ACC112 (cell line): ENCODE measurements around the gene SLC15A1.
"Not testable (repeated sequence)": the region's sequence is repeated elsewhere in the genome, so short reads cannot be mapped to it uniquely, and the experiment has no call there.

ENCODE experiments used
- H2AFZ ChIP-seq: fragments of 200-600 bp; sonication (generic); one replicate; pipeline ENCODE4 v1.6.0; 2017; ENCODE audit warnings: antibody characterized with exemption, low read length; ENCODE audit not compliant: unreplicated experiment
- H3K27ac ChIP-seq: fragments of 200-600 bp; sonication (generic); 2 replicates; pipeline ENCODE4 v1.5.1; 2014; ENCODE audit warnings: low read depth, mild to moderate bottlenecking, antibody characterized with exemption, low read length, moderate library complexity
- H3K27me3 ChIP-seq: fragments of 200-600 bp; sonication (generic); 2 replicates; pipeline ENCODE4 v1.6.1; 2014; ENCODE audit warnings: mild to moderate bottlenecking, antibody characterized with exemption, low read length, moderate library complexity, mixed read lengths; ENCODE audit not compliant: insufficient read depth
- H3K36me3 ChIP-seq: fragments of 200-600 bp; sonication (generic); 2 replicates; pipeline ENCODE4 v1.6.1; 2016; ENCODE audit warnings: mild to moderate bottlenecking, antibody characterized with exemption, low read length, moderate library complexity, mixed read lengths; ENCODE audit not compliant: insufficient read depth
- H3K4me1 ChIP-seq: fragments of 200-600 bp; sonication (generic); one replicate; pipeline ENCODE4 v1.6.1; 2016; ENCODE audit warnings: low read length, mixed read lengths; ENCODE audit not compliant: insufficient read depth, unreplicated experiment, control insufficient read depth
- H3K4me3 ChIP-seq: fragments of 200-600 bp; sonication (generic); 2 replicates; pipeline ENCODE4 v1.5.1; 2014; ENCODE audit warnings: mild to moderate bottlenecking, low read depth, low read length
- H3K79me2 ChIP-seq: fragments of 200-600 bp; sonication (generic); one replicate; pipeline ENCODE4 v1.6.0; 2016; ENCODE audit warnings: low read length; ENCODE audit not compliant: control insufficient read depth, unreplicated experiment, insufficient read depth

The SLC15A1 gene

GRCh38 chr13:98648686-98649085 is 103.8 kb downstream of the SLC15A1 start:
- H3K36me3 ChIP-seq, result no peaks in the 10 kb centered on the region
- no peaks in the 10 kb centered on the region for H3K4me1 ChIP-seq
- no peaks in the 10 kb centered on the region for H3K79me2 ChIP-seq
- no peak overlapping the region for H3K4me3 ChIP-seq
- H3K27me3 ChIP-seq, result no peaks in the 10 kb centered on the region
- H3K27ac ChIP-seq, result no peak overlapping the region
- H2AFZ ChIP-seq, result no peak overlapping the region

- Histone ChIP-seq H3K27ac (no peak overlapping the region), H2AFZ (no peak overlapping the region), H3K36me3 (no peaks in the 10 kb centered on the region), H3K27me3 (no peaks in the 10 kb centered on the region), H3K79me2 (no peaks in the 10 kb centered on the region), H3K4me1 (no peaks in the 10 kb centered on the region), H3K4me3 (no peak overlapping the region)
Observed at GRCh38 chr13:98648141-98648540, 104.3 kb downstream of the SLC15A1 start.

- Histone ChIP-seq H3K4me3 (no peak overlapping the region), H3K4me1 (no peaks in the 10 kb centered on the region), H2AFZ (no peak overlapping the region), H3K79me2 (no peaks in the 10 kb centered on the region), H3K27me3 (no peaks in the 10 kb centered on the region), H3K27ac (no peak overlapping the region), H3K36me3 (no peaks in the 10 kb centered on the region)
Observed at GRCh38 chr13:98647121-98647520, 105.4 kb downstream of the SLC15A1 start.

GRCh38 chr13:98643479-98643878 is 109.0 kb downstream of the SLC15A1 start:
- no peak overlapping the region for H3K27ac ChIP-seq

GRCh38 chr13:98641075-98641474 is 111.4 kb downstream of the SLC15A1 start:
- Histone ChIP-seq H3K36me3 (no peaks in the 10 kb centered on the region), H3K4me3 (no peak overlapping the region), H3K79me2 (no peaks in the 10 kb centered on the region), H2AFZ (no peak overlapping the region), H3K27ac (no peak overlapping the region), H3K4me1 (no peaks in the 10 kb centered on the region), H3K27me3 (no peaks in the 10 kb centered on the region)

More at GRCh38 chr13:98643479-98643878, 109.0 kb downstream of the SLC15A1 start:
- Histone ChIP-seq H3K4me1 (no peaks in the 10 kb centered on the region), H3K36me3 (no peaks in the 10 kb centered on the region), H3K4me3 (no peak overlapping the region), H2AFZ (no peak overlapping the region), H3K79me2 (no peaks in the 10 kb centered on the region), H3K27me3 (no peaks in the 10 kb centered on the region)

GRCh38 chr13:98639785-98640184 is 112.7 kb downstream of the SLC15A1 start:
- not testable (repeated sequence) for H2AFZ ChIP-seq, H3K27ac ChIP-seq, H3K36me3 ChIP-seq, H3K27me3 ChIP-seq, H3K4me3 ChIP-seq, H3K4me1 ChIP-seq, H3K79me2 ChIP-seq

- not testable (repeated sequence) for H3K79me2 ChIP-seq, H3K27ac ChIP-seq, H3K27me3 ChIP-seq, H3K36me3 ChIP-seq, H2AFZ ChIP-seq, H3K4me3 ChIP-seq, H3K4me1 ChIP-seq
Observed at GRCh38 chr13:98638352-98638751, 114.1 kb downstream of the SLC15A1 start.
